RWPE1 (cell line): ENCODE measurements around the gene NFIB.

ENCODE experiments used
- CTCF ChIA-PET: fragments of 350-600 bp; sonication (Branson Sonifier 250); formaldehyde crosslinking; extraction: SDS; loops from one replicate; lab custom pipeline; 2021; lab: Yijun Ruan, JAX
- POLR2A ChIA-PET: fragments of 400-600 bp; formaldehyde crosslinking; extraction: SDS; loops from one replicate; lab custom pipeline; 2020; ENCODE audit warnings: antibody characterized with exemption; ENCODE audit not compliant: low non-redundant PET; lab: Yijun Ruan, JAX
- DNase-seq: peaks from one replicate; pipeline ENCODE4 v3.0.0; 2012; ENCODE audit warnings: low spot score
- H3K27ac ChIP-seq: fragments of 450-650 bp; 2 replicates; pipeline ENCODE4 v1.5.1; 2017
- CTCF ChIP-seq: fragments of 450-650 bp; conservative IDR thresholded peaks from 2 replicates; pipeline ENCODE4 v1.5.1; 2017; ENCODE audit warnings: low read depth, mild to moderate bottlenecking

The NFIB gene

GRCh38 chr9:14353222-14354056 is 39.5 kb upstream of the NFIB start:
- ChIA-PET POLR2A (no interaction called here), CTCF (interaction anchor here (0.5 to 3.0 kb wide), 34 partner anchors 9 to 1634 kb away, joined by 3 to 23 read pairs (median 4); no protein-coding TSS in a partner anchor)
- DNase-seq, result peak; percentile 79
- no peak overlapping the region for H3K27ac ChIP-seq
- peak; percentile 93 for TF ChIP-seq CTCF

- POLR2A ChIA-PET, result no interaction called here
- CTCF ChIA-PET, result interaction anchor here (0.6 to 3.0 kb wide), 6 partner anchors 10 to 925 kb away, joined by 3 to 23 read pairs (median 4); no protein-coding TSS in a partner anchor
- no peak overlapping the region for H3K27ac ChIP-seq
- no peak for TF ChIP-seq CTCF
- no peak for DNase-seq
These were observed 38.6 kb upstream of the NFIB start for GRCh38 chr9:14352503-14352902.

GRCh38 chr9:14351221-14351836 is 37.4 kb upstream of the NFIB start:
- TF ChIP-seq CTCF, result no peak
- ChIA-PET CTCF (interaction anchor here (3.0 kb wide), 1 partner anchor 905 kb away, joined by 18 read pairs; no protein-coding TSS in a partner anchor), POLR2A (no interaction called here)
- DNase-seq, result no peak
- H3K27ac ChIP-seq, result no peak overlapping the region

GRCh38 chr9:14350754-14351153 is 36.8 kb upstream of the NFIB start:
- no peak for TF ChIP-seq CTCF
- no peak for DNase-seq
- H3K27ac ChIP-seq, result no peak overlapping the region
- ChIA-PET CTCF (no interaction called here), POLR2A (no interaction called here)

GRCh38 chr9:14350349-14350728 is 36.4 kb upstream of the NFIB start:
- ChIA-PET CTCF (no interaction called here), POLR2A (no interaction called here)
- no peak for DNase-seq
- H3K27ac ChIP-seq, result no peak overlapping the region
- no peak for TF ChIP-seq CTCF

GRCh38 chr9:14349447-14350348 is 35.8 kb upstream of the NFIB start:
- TF ChIP-seq CTCF, result no peak
- no peak overlapping the region; the same call in 1 of the 2 replicates for H3K27ac ChIP-seq
- no peak for DNase-seq
- CTCF ChIA-PET, result no interaction called here
- POLR2A ChIA-PET, result no interaction called here
